HG03469 (cell line): ENCODE data around the gene SLC12A7.
"Not testable (repeated sequence)": the region's sequence is repeated elsewhere in the genome, so short reads cannot be mapped to it uniquely, and the experiment has no call there.

Experiments used
- ATAC-seq: cut with Tn5 transposase; IDR thresholded peaks from one replicate; pipeline ENCODE4 v1.9.1; 2021; ENCODE audit warnings: mild to moderate bottlenecking, moderate library complexity, moderate number of reproducible peaks; ENCODE audit not compliant: unreplicated experiment

The SLC12A7 gene

DNA sequence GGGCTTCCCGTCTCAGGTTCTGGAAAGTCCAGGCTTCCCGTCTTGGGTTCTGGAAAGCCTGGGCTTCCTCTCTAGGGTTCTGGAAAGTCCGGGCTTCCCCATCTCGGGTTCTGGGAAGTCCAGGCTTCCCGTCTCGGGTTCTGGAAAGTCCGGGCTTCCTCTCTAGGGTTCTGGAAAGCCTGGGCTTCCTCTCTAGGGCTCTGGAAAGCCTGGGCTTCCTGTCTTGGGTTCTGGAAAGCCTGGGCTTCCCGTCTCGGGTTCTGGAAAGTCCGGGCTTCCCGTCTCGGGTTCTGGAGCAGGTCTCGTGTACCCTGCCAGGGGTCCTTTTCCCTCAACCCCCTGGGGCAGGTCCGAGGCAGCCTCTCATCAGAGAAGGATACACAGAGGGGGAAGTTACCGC lies 28.8 kb downstream of the SLC12A7 start:
- not testable (repeated sequence) for ATAC-seq

- ATAC-seq: no peak
Measured at GRCh38 chr5:1081519-1081918, 30.3 kb downstream of the SLC12A7 start.

- ATAC-seq: no peak
Measured at GRCh38 chr5:1080432-1080831, 31.4 kb downstream of the SLC12A7 start.

DNA sequence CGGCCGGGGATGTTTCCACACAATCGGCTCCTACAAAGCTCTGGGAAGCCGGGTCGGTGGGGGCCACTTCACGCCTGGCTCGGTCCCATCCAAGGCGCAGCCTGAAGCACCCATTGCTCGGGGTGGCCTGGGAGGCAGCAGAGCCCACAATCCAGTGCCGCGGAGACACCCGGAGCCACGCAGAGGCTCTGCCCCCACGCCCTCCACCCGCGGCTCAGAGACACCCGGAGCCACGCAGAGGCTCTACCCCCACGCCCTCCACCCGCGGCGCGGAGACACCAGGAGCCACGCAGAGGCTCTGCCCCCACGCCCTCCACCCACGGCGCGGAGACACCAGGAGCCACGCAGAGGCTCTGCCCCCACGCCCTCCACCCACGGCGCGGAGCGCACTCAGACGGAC lies 31.9 kb downstream of the SLC12A7 start:
- ATAC-seq: no peak

GRCh38 chr5:1079486-1079885 lies 32.4 kb downstream of the SLC12A7 start:
- no peak for ATAC-seq

DNA sequence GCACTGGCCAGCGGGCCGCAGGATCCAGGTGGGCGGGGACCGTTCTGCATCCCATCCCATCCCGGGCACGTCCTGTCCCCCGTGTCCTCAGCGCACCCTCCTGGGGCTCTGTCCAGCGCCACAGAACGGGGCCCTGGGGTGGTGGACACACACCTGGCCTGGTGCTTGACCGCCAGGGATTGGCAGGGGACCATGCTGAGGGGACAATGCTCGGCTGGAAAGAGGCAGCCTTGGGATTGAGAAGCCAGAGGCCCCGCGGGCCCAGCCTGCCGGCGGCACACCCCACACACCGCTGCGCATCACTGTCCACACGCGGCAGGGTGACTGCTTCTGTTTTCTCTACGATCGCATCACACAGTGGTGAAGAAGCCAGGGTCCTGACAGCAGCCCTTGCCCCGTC lies 33.0 kb downstream of the SLC12A7 start:
- no peak for ATAC-seq

DNA sequence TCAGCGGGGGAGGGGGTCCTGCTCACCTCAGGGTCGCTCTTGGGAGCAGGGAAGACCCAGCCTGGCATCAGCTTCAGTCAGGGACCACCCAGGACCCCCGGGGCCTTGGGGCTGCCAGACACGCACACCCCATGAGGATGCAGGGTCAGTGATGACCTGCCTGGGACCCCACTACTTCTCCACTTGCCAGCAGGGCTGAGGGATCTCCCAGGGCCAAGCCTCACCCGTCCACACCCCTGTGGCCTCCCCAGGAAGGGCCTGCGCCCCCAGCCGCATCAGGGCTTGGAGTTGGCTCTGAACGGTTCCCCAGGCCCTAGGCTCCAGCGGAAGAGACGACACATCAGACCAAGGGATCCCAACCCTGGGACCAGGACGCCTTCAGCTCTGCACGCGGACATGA lies 33.7 kb downstream of the SLC12A7 start:
- no peak for ATAC-seq

- no peak for ATAC-seq
Measured at GRCh38 chr5:1077491-1078020, 34.3 kb downstream of the SLC12A7 start.

DNA sequence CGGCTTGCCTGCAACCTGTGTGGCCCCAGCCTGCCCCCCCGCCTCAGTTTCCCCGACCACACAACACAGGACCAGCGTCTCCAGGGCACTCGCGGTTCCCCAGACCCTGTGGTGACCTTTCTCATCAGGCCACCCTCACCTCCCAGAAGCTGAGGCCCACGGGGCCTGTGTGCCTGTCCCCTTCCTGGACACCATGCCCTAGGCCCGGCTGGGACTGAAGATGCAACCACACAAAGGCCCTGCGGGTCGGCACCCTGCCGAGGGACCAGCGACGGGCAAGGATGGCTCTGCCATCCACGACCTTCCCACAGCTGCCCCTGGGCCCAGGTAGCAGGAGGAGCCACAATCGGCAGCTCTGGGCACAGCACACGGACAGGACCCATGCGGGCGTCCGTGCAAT lies 34.8 kb downstream of the SLC12A7 start:
- no peak for ATAC-seq

DNA sequence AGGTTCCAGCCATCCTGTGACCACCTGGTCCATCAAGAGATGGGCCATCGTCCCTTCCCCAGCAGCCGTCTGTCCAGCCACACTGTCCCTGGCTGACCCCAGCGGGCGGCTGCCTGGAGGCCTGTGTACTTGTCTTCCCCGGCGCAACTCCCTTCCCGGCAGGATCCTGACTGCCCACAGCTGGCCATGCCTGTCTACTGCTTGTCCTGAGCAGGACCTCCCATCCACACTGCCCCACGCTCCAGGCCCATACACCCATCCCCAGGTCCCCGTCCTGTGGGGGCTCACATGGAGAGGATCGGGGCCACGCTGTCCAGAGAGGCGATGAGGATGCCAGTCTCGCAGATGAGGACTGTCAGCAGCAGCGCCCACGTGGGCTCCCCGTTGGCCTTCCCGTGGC lies 35.5 kb downstream of the SLC12A7 start:
- no peak for ATAC-seq

DNA sequence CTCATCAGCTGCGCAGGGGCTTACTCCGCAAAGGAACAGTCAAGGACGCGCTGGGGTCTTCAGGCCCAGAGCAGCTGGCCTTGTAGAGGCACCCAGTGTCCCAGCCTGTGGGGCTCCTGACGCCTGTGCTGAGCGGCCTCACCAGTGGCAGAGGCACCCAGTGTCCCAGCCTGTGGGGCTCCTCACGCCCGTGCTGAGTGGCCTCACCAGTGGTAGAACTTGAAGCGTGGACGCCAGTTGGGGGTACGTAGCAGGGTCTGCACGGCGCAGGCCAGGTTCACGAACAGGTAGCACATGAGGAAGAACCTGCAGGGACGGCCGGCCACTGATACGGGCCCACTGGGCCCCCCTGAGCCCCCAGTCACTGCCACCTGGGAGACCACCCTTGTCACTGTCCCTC lies 35.9 kb downstream of the SLC12A7 start:
- no peak for ATAC-seq

- ATAC-seq: no peak
Measured at GRCh38 chr5:1075555-1075881, 36.3 kb downstream of the SLC12A7 start.

DNA sequence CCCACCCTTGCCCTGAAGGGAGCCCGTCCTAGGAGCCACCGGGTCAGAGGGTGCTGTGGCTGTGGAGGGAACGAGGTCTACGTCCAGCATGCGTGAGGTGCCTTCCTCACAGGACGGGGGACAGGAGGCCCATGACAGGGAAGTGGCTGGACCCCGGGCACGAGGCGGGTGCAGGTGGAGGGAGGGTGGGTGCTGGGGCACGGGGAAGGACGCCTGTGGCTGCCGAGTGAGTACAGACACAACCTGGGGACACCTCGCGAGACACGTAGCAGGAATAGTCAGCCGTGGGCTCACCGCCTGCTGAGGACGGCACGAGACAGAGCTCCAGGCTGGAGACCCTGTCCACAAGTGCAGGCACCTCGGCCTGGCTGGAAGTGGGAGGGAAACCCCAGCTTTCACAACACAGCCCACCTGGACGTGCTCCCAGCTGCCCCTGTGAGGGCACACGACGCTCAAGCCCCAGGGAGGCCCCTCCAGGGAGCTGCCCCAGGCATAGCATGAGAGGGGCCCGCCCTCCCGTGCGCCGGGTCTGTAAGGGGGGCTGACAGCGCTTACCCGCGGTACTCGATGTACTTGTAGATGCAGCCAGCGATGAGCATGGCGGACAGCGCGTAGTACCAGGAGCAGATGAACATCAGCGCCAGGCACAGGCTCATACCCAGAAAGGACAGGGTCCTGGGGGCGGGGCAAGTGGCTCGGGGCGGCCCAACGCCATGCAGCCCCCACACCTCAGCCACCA lies 36.9 kb downstream of the SLC12A7 start:
- no peak for ATAC-seq

DNA sequence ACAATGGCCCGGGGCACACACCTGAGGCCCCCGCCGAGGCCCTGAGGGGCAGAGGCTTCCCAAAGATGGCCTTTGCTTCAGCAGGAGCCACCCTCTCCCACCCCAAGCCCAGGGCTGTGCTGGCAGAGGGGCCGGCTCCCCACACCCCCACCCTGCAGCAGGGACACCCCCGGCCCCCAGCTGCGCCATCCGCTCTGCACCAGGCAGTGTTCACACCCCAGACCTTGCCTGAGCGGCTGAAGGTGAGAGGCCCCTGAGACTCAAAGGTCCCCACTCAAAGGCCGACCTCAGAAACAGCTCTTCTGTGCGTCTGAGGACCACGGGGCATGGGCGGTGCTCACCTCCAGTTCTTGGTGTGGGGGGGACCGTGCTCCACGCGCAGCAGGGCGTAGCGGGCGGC lies 37.6 kb downstream of the SLC12A7 start:
- no peak for ATAC-seq

DNA sequence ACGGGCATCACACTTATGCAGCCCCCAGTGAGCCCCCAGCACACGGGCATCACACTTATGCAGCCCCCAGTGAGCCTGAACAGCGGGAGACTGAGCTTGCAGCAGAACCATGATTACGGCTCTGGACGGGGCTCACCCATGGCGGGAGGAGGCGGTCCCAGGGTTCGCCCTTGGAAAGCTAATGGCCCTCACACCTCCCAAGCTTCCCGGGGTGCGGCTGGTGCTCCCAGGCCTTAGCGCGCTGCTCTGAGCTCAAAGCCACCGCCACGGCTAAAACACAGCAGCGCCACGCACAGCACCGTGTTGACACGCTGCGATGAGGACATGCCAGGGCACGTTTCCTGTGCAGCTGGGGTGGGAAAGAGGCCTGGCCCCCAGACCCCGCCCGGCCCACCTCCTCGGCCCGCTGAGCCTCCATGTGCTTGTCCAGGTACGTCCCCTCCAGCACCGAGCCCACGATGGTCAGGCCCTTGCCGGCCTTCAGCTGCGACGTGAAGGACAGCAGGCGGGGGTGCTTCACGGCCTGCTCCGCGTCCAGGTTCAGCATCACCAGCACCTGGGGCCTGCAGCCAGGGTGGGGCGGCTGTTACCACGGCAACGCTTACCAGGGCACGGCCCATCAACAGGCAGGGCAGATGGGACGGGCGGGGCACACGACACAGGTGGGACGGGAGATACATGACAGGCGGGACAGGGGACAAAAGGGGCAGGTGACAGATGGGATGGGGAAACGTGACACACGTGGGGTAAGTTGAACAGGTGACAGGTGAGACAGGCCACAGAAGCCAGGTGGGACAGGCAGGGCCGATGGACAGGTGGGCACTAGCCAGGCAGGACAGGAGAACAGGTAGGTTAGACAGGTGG lies 38.4 kb downstream of the SLC12A7 start:
- ATAC-seq: no peak

DNA sequence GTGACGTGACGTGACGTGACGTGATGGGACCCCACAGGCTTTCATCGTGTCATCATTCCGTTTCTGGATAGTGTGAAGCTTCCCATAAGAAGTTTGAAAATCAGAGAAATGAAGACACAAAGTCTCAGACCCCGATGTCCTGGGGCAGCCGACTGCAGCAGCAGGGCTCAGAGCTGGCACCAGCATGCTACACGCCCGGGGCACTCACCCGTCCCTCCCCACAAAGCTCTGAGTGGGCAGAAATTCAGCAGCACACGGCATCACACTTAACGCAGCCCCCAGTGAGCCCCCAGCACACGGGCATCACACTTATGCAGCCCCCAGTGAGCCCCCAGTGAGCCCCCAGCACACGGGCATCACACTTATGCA lies 42.2 kb downstream of the SLC12A7 start:
- no peak for ATAC-seq

DNA sequence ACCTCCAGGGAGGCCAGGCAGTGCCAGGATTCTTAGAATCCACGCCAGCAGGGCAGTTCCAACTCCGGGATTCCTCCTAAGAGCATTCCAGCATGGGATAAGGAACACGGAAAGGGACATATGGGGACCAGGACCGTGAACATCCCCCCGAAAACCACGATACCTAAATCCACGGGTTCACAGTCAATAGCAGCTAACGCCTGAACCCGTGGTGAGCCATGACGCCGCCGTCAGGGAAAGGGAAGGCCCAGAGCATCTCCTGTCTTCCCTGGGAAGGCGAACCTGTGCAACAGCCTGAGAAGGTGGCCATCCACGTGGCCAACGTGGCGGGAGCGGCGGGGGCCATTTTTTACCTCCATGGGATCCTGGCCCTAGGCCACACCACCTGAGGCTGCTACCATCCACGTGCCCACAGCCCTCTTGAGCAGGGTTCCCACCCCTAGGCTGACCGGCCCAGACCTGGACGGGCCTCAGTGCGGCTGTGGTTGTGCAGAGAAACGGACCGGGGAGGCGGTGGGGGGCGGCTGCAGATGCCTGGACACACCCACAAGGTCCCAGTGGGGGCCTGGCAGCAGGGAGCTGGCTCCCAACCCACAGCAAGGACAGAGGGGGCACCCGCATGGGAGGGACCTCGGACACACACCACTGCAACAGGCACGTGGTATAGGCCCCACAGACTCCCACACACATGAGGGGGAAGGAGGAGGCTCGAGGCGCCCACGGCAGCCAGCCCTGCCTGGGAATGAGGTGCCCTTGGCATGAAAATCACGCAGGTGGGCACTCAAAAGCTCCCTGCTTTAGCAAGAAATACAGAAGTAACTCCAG lies 42.8 kb downstream of the SLC12A7 start:
- no peak for ATAC-seq

GRCh38 chr5:1068204-1068894 lies 43.5 kb downstream of the SLC12A7 start:
- ATAC-seq: no peak

DNA sequence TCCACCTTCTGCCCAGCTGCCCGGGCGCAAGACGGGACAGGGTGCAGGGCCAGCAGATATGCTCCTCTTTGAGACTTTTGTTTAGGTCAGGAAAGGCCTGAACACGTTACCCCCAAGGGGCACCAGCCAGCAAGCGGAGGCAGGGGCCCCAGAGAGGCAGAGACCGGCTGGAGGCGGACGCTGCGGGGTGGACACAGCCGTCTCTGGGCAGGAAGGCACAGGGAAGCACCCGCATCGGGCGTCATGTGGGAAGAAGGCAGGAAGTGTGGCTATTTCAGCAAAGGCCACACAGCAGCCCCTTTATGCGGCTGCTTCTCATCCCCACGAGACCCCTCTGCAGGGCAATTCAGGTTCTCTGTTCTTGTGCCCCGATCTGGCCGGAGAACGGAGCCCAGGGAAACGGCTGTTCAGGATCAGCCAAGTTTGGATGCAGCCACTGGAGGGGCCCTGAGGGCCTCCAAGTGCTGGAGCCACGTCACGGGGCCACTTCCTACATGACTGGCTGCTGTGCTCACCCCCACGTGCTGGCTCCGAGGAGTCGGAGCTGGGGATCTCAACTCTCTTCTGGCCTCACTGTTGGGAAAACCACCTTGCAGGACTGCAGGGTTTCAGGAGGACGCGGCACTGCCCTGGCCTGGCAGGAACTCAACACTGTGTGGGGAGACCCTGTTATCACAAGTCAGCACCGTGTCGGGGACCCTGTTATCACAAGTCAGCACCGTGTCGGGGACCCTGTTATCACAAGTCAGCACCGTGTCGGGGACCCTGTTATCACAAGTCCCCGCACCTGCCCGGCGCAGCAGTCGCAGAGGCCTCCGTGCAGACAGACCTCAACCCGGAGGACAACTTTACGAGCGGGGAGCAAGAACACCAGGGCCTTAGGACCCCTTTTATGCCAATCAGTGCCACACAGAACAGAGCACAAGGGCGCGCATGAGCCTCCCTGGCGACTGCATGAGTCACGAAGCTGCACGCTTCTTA lies 44.4 kb downstream of the SLC12A7 start:
- no peak for ATAC-seq

GRCh38 chr5:1066676-1067075 lies 45.2 kb downstream of the SLC12A7 start:
- no peak for ATAC-seq
